H1 (cell line): Measurements from ENCODE around the gene RAPH1. TPM values are rescaled to one million over a fixed set of nuclear protein-coding genes. Genes with fewer than 3 reads are reported as not detected.
"Not testable (repeated sequence)": the region's sequence is repeated elsewhere in the genome, so short reads cannot be mapped to it uniquely, and the experiment has no call there.

ENCODE experiments used
- CTCF ChIA-PET: fragments of 300-600 bp; sonication (Branson Sonifier 250); formaldehyde crosslinking; loops from one replicate; lab custom pipeline; 2021; ENCODE audit not compliant: partially characterized antibody; lab: Charles Lee
- POLR2A ChIA-PET: fragments of 300-600 bp; sonication (Branson Sonifier 250); formaldehyde crosslinking; loops from one replicate; lab custom pipeline; 2021; ENCODE audit warnings: inconsistent platforms; ENCODE audit not compliant: partially characterized antibody; lab: Charles Lee
- DNase-seq, 2 experiments: peaks; one replicate each; pipeline versions ENCODE4 v3.0.0 to v3.0.0-alpha.2; 2010 to 2022; ENCODE audit warnings: low spot score in 2 of 2, low read depth in 1 of 2, mixed read lengths in 1 of 2
- FAIRE-seq: peaks from 2 replicates; lab custom pipeline; 2011; peaks lifted over from hg19 to GRCh38; lab: Jason Lieb, UNC
- H2AFZ ChIP-seq: 2 replicates; pipeline ENCODE4 v1.8.1; 2012; ENCODE audit warnings: low read length, inconsistent platforms
- H2AK5ac ChIP-seq: 2 replicates; pipeline ENCODE4 v1.6.1; 2013; ENCODE audit warnings: low read depth, low read length
- H2BK120ac ChIP-seq: replicated peaks from 2 replicates; pipeline ENCODE3; 2013; ENCODE audit warnings: low read depth, low read length, inconsistent platforms
- H2BK12ac ChIP-seq: 2 replicates; pipeline ENCODE4 v1.6.1; 2013; ENCODE audit warnings: low read depth, low read length
- H2BK15ac ChIP-seq: 2 replicates; pipeline ENCODE4 v1.6.1; 2013; ENCODE audit warnings: low read length
- H2BK20ac ChIP-seq: 2 replicates; pipeline ENCODE4 v1.6.1; 2013; ENCODE audit warnings: low read length
- H2BK5ac ChIP-seq: 2 replicates; pipeline ENCODE4 v1.6.1; 2013; ENCODE audit warnings: low read depth, low read length
- H3K14ac ChIP-seq: 2 replicates; pipeline ENCODE4 v1.6.1; 2013; ENCODE audit warnings: inconsistent platforms; ENCODE audit not compliant: insufficient read length
- H3K18ac ChIP-seq: 2 replicates; pipeline ENCODE4 v1.6.1; 2013; ENCODE audit warnings: low read length; ENCODE audit errors: extremely low read depth
- H3K23ac ChIP-seq: 2 replicates; pipeline ENCODE4 v1.6.1; 2013; ENCODE audit warnings: inconsistent platforms; ENCODE audit not compliant: insufficient read length
- H3K23me2 ChIP-seq: 2 replicates; pipeline ENCODE4 v1.6.1; 2013; ENCODE audit warnings: low read depth, low read length
- H3K27ac ChIP-seq: 2 replicates; pipeline ENCODE4 v1.6.1; 2011; ENCODE audit warnings: low read depth, low read length, inconsistent platforms
- H3K27me3 ChIP-seq, 4 experiments: replicated peaks in 1 of 4; 1 replicate in 1 of 4; 2 replicates in 3 of 4; pipeline versions ENCODE4 v1.6.1 to v1.8.1; 2011 to 2013; ENCODE audit warnings: low read length in 3 of 4, mild to moderate bottlenecking in 3 of 4, inconsistent platforms in 2 of 4, mixed read lengths in 2 of 4, moderate library complexity in 1 of 4; ENCODE audit not compliant: control insufficient read depth in 3 of 4, insufficient read depth in 3 of 4; ENCODE audit errors: extremely low read depth in 1 of 4
- H3K36me3 ChIP-seq, 4 experiments: 2 replicates each; pipeline versions ENCODE4 v1.6.1 to v1.8.1; 2011 to 2013; ENCODE audit warnings: mild to moderate bottlenecking in 4 of 4, low read length in 3 of 4, moderate library complexity in 2 of 4, control low read depth in 1 of 4, inconsistent platforms in 1 of 4; ENCODE audit not compliant: insufficient read depth in 4 of 4, control insufficient read depth in 2 of 4
- H3K4ac ChIP-seq: replicated peaks from 2 replicates; pipeline ENCODE3; 2013; ENCODE audit warnings: low read length, low read depth, mixed read lengths, inconsistent platforms; ENCODE audit not compliant: insufficient read length
- H3K4me1 ChIP-seq, 4 experiments: replicated peaks in 1 of 4; 1 replicate in 1 of 4; 2 replicates in 3 of 4; pipeline versions ENCODE4 v1.6.1 to v1.8.1; 2011 to 2013; ENCODE audit warnings: low read length in 3 of 4, inconsistent platforms in 2 of 4, mixed read lengths in 1 of 4; ENCODE audit not compliant: insufficient read depth in 4 of 4, control insufficient read depth in 3 of 4
- H3K4me2 ChIP-seq, 2 experiments: 2 replicates each; pipeline versions ENCODE4 v1.6.1 to v1.8.1; 2011 to 2013; ENCODE audit warnings: low read depth in 2 of 2, low read length in 2 of 2, control low read depth in 1 of 2, inconsistent platforms in 1 of 2, mild to moderate bottlenecking in 1 of 2; ENCODE audit not compliant: insufficient read depth in 1 of 2
- H3K4me3 ChIP-seq, 4 experiments: fragments of 200-600, 300-600 bp in 1 of 4; sonication (generic), shearing (Covaris generic), sonication (Bioruptor Twin) in 1 of 4; 2 replicates each; pipeline versions ENCODE4 v1.5.1 to v1.8.1; 2011 to 2016; ENCODE audit warnings: low read length in 4 of 4, low read depth in 3 of 4, control low read depth in 2 of 4, inconsistent platforms in 2 of 4, mild to moderate bottlenecking in 2 of 4, mixed read lengths in 1 of 4, moderate library complexity in 1 of 4; ENCODE audit not compliant: insufficient read depth in 2 of 4; ENCODE audit errors: extremely low read depth in 1 of 4
- H3K56ac ChIP-seq: replicated peaks from 2 replicates; pipeline ENCODE3; 2013; ENCODE audit warnings: low read depth, mild to moderate bottlenecking, mixed read lengths, low read length, inconsistent platforms; ENCODE audit not compliant: insufficient read length
- H3K79me1 ChIP-seq: 2 replicates; pipeline ENCODE4 v1.6.1; 2013; ENCODE audit warnings: low read depth, low read length, control low read depth
- H3K79me2 ChIP-seq, 2 experiments: 2 replicates each; pipeline versions ENCODE4 v1.6.1 to v1.8.1; 2012 to 2013; ENCODE audit warnings: low read length in 2 of 2, mild to moderate bottlenecking in 2 of 2, inconsistent platforms in 1 of 2; ENCODE audit not compliant: insufficient read depth in 2 of 2, control insufficient read depth in 1 of 2
- H3K9ac ChIP-seq, 4 experiments: replicated peaks in 1 of 4; 1 replicate in 1 of 4; 2 replicates in 3 of 4; pipeline versions ENCODE4 v1.6.1 to v1.8.1; 2011 to 2013; ENCODE audit warnings: low read depth in 3 of 4, low read length in 3 of 4, control low read depth in 2 of 4, mild to moderate bottlenecking in 2 of 4, moderate library complexity in 2 of 4, inconsistent platforms in 1 of 4; ENCODE audit errors: extremely low read depth in 1 of 4
- H3K9me3 ChIP-seq, 2 experiments: 2 replicates each; pipeline versions ENCODE4 v1.6.1 to v1.8.1; 2012 to 2013; ENCODE audit warnings: mild to moderate bottlenecking in 2 of 2, moderate library complexity in 2 of 2, control low read depth in 1 of 2, inconsistent platforms in 1 of 2, low read depth in 1 of 2, low read length in 1 of 2, mixed read lengths in 1 of 2; ENCODE audit not compliant: insufficient read depth in 2 of 2
- H4K20me1 ChIP-seq, 2 experiments: replicated peaks in 1 of 2; 2 replicates each; pipeline versions ENCODE3 to v1.8.1; 2011 to 2013; ENCODE audit warnings: inconsistent platforms in 2 of 2, low read length in 2 of 2, mild to moderate bottlenecking in 1 of 2; ENCODE audit not compliant: insufficient read depth in 2 of 2, control insufficient read depth in 1 of 2
- H4K5ac ChIP-seq: 2 replicates; pipeline ENCODE4 v1.6.1; 2013; ENCODE audit warnings: low read length, low read depth, mixed read lengths, inconsistent platforms; ENCODE audit not compliant: insufficient read length
- H4K8ac ChIP-seq: 2 replicates; pipeline ENCODE4 v1.8.0; 2013; ENCODE audit warnings: mild to moderate bottlenecking, moderate library complexity, low read length, inconsistent platforms; ENCODE audit not compliant: insufficient read depth; ENCODE audit errors: extremely low read depth
- H4K91ac ChIP-seq: replicated peaks from 2 replicates; pipeline ENCODE3; 2013; ENCODE audit warnings: low read length, mixed read lengths, inconsistent platforms; ENCODE audit not compliant: insufficient read length
- WGBS, 2 experiments: shearing (Covaris generic) in 1 of 2; methylation state at CpG; one replicate each; pipeline versions ENCODE4 v1.1.6 to v1.1.7; 2013 to 2015; ENCODE audit warnings: low lambda C conversion rate in 2 of 2, mixed read lengths in 2 of 2, inconsistent platforms in 1 of 2, low coverage in 1 of 2, missing lambda C conversion rate in 1 of 2; ENCODE audit not compliant: insufficient replicate concordance in 2 of 2, insufficient coverage in 1 of 2, insufficient read length in 1 of 2; ENCODE audit errors: extremely low coverage in 1 of 2, missing lambda C conversion rate in 1 of 2; 5-methylcytosine and 5-hydroxymethylcytosine counted together
- polyA plus RNA-seq, 7 experiments: library from polyadenylated mRNA; depleted of rRNA in 3 of 7; stranded (reverse) in 5 of 7; unstranded in 2 of 7; fragments of >200 nt in 5 of 7; fragments of 200-250 nt in 2 of 7; gene quantifications; 1 replicate in 5 of 7; 2 replicates in 1 of 7; 4 replicates in 1 of 7; pipeline versions ENCODE4 v1.2.1 to v1.2.3, GENCODE V29; 2011 to 2013; ENCODE audit warnings: missing spikeins in 2 of 7, mixed read lengths in 2 of 7
- total RNA-seq: library from RNA; stranded (reverse); fragmentation: NEBNext Ultra II Directional; extraction: Animal tissue kit (Norgen Biotek cat#: 25700); gene quantifications from 2 replicates; pipeline ENCODE4 v1.2.1, GENCODE V29; 2021

Gene RAPH1
- total and polyA plus RNA-seq, 2 of the 8 experiments (the other 6 are each of a cell fraction or from before 2014, with no cell fraction given), result 3.8 to 27.4 TPM

DNA sequence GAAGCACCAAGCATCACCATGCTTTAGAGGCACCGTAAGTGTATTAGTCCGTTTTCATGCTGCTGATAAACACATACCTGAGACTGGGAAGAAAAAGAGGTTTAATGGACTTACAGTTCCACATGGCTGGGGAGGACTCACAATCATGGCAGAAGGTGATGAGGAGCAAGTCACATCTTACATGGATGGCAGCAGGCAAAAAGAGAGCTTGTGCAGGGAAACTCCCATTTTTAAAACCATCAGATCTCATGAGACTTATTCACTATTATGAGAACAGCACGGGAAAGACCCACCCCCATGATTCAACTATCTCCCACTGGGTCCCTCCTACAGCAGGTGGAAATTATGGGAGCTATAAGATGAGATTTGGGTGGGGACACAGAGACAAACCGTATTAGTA lies 3.1 kb upstream of the RAPH1 start:
- H3K23ac ChIP-seq, H3K4ac ChIP-seq, H2BK5ac ChIP-seq, H3K4me2 ChIP-seq, H3K27me3 ChIP-seq, H2AK5ac ChIP-seq, H4K20me1 ChIP-seq, DNase-seq, H3K9me3 ChIP-seq, H3K18ac ChIP-seq, H2BK20ac ChIP-seq, H2BK12ac ChIP-seq, H4K8ac ChIP-seq, FAIRE-seq, H3K14ac ChIP-seq, H3K4me1 ChIP-seq, H3K79me2 ChIP-seq, H4K5ac ChIP-seq, H3K56ac ChIP-seq, H3K27ac ChIP-seq, H4K91ac ChIP-seq, H3K9ac ChIP-seq, H3K79me1 ChIP-seq, H2BK120ac ChIP-seq, H3K4me3 ChIP-seq, H2BK15ac ChIP-seq, H3K36me3 ChIP-seq, H2AFZ ChIP-seq, CTCF ChIA-PET: not testable (repeated sequence)
- POLR2A ChIA-PET, result interaction anchor here (0.6 kb wide), 1 partner anchor 21 kb away, joined by 3 read pairs; no protein-coding TSS in a partner anchor
- WGBS, 2 experiments, result 95% methylated on average over 4 of the region's 4 CpGs; no CpG with 5 or more reads in 1 of the 2 experiments
- H3K23me2 ChIP-seq, result peaks cover 12% of the 10 kb centered on the region
